Left kidney (tissue), 2 donors: ENCODE results near the gene PCDHGA12. TPM values are rescaled to one million over a fixed set of nuclear protein-coding genes. Genes with fewer than 3 reads are reported as not detected.
A peak's percentile ranks its signal among the peaks of the same experiment; 100 is the strongest.
"Not testable (repeated sequence)": the region's sequence is repeated elsewhere in the genome, so short reads cannot be mapped to it uniquely, and the experiment has no call there.

Source experiments
- DNase-seq: peaks from one replicate; pipeline ENCODE4 v3.0.0-alpha.2; 2013
- polyA plus RNA-seq: library from polyadenylated mRNA; unstranded; fragments of 120-200 nt; gene quantifications from one replicate; pipeline ENCODE4 v1.2.1, GENCODE V29; 2013; ENCODE audit not compliant: insufficient read length

The PCDHGA12 gene
- polyA plus RNA-seq, 1 donor: 1.5 TPM

- DNase-seq: not testable (repeated sequence)
Measured at GRCh38 chr5:141407790-141408505, 22.4 kb upstream of the PCDHGA12 start, which contains the start of gene PCDHGB6. TSS of gene PCDHGB6 (plus strand) at chr5:141408021. CDS start at chr5:141408203, 182 bp downstream.

GRCh38 chr5:141409598-141410306, 20.6 kb upstream of the PCDHGA12 start:
- DNase-seq: no peak

- no peak for DNase-seq
Measured at GRCh38 chr5:141411575-141411974, 18.7 kb upstream of the PCDHGA12 start.

- DNase-seq: no peak
Measured at GRCh38 chr5:141412854-141413539, 17.3 kb upstream of the PCDHGA12 start, which contains the start of gene PCDHGA10. TSS of gene PCDHGA10 (plus strand) at chr5:141412987. CDS start at chr5:141413176, 189 bp downstream.

GRCh38 chr5:141413540-141414069, 16.7 kb upstream of the PCDHGA12 start:
- no peak for DNase-seq

GRCh38 chr5:141414548-141415274, 15.6 kb upstream of the PCDHGA12 start:
- not testable (repeated sequence) for DNase-seq

GRCh38 chr5:141415275-141415618, 15.1 kb upstream of the PCDHGA12 start:
- DNase-seq: not testable (repeated sequence)

GRCh38 chr5:141417494-141418172, 12.7 kb upstream of the PCDHGA12 start, which contains the start of gene PCDHGB7:
TSS of gene PCDHGB7 (plus strand) at chr5:141417677. CDS start at chr5:141417860, 183 bp downstream.
- DNase-seq: peak; percentile 60

GRCh38 chr5:141419074-141419880, 11.0 kb upstream of the PCDHGA12 start:
- no peak for DNase-seq

- DNase-seq: no peak
Measured at GRCh38 chr5:141420855-141421488, 9.3 kb upstream of the PCDHGA12 start, which contains the start of gene PCDHGA11. TSS of gene PCDHGA11 (plus strand) at chr5:141421051. CDS start at chr5:141421228, 177 bp downstream.

- DNase-seq: no peak
Measured at GRCh38 chr5:141421489-141421855, 8.8 kb upstream of the PCDHGA12 start.

GRCh38 chr5:141422742-141423291, 7.5 kb upstream of the PCDHGA12 start:
- no peak for DNase-seq

- no peak for DNase-seq
Measured at GRCh38 chr5:141427783-141428426, 2.4 kb upstream of the PCDHGA12 start.

- DNase-seq: no peak
Measured at GRCh38 chr5:141431286-141431685, 979 bp downstream of the PCDHGA12 start.

- DNase-seq: not testable (repeated sequence)
Measured at GRCh38 chr5:141432308-141432707, 2.0 kb downstream of the PCDHGA12 start.

- DNase-seq: not testable (repeated sequence)
Measured at GRCh38 chr5:141432726-141433125, 2.4 kb downstream of the PCDHGA12 start.

GRCh38 chr5:141434006-141434405, 3.7 kb downstream of the PCDHGA12 start:
- DNase-seq: no peak

- no peak for DNase-seq
Measured at GRCh38 chr5:141437221-141437620, 6.9 kb downstream of the PCDHGA12 start.
